A549 (cell line): ENCODE data around the gene KLHL6. TPM values are rescaled to one million over a fixed set of nuclear protein-coding genes. Genes with fewer than 3 reads are reported as not detected.
"Not testable (repeated sequence)": the region's sequence is repeated elsewhere in the genome, so short reads cannot be mapped to it uniquely, and the experiment has no call there.

ENCODE experiments used
- ATAC-seq, 2 experiments: fragments of 200-7000 bp in 1 of 2; fragments of >200 bp in 1 of 2; cut with Nextera tagmentation in 1 of 2; cut with Tn5 transposase in 1 of 2; 3 replicates each; pipeline versions ENCODE4 v1.8.0 to v1.9.1; 2018 to 2020; ENCODE audit warnings: mild to moderate bottlenecking in 1 of 2, moderate library complexity in 1 of 2
- CTCF ChIA-PET: fragments of 300-600 bp; sonication (Branson Sonifier 250); formaldehyde crosslinking; extraction: SDS; loops from one replicate; lab custom pipeline; 2021; ENCODE audit warnings: antibody characterized with exemption, inconsistent platforms; lab: Yijun Ruan, JAX
- POLR2A ChIA-PET: fragments of 350-600 bp; formaldehyde crosslinking; extraction: SDS; loops from one replicate; lab custom pipeline; 2021; ENCODE audit warnings: antibody characterized with exemption, inconsistent platforms; lab: Yijun Ruan, JAX
- DNase-seq, 2 experiments: peaks; one replicate each; pipeline versions ENCODE4 v3.0.0 to v3.0.0-alpha.2; 2011 to 2016; ENCODE audit warnings: low read depth in 1 of 2, low spot score in 1 of 2
- FAIRE-seq: peaks from 2 replicates; lab custom pipeline; 2011; peaks lifted over from hg19 to GRCh38; lab: Jason Lieb, UNC
- H3K27ac ChIP-seq, 2 experiments: fragments of >200 bp; sonication (Bioruptor Twin); formaldehyde crosslinking; 3 replicates each; pipeline ENCODE4 v1.5.1; 2016 to 2017
- H3K4me1 ChIP-seq: fragments of >200 bp; sonication (Bioruptor Twin); formaldehyde crosslinking; 3 replicates; pipeline ENCODE4 v1.6.1; 2016
- H3K4me2 ChIP-seq: fragments of >200 bp; sonication (Bioruptor Twin); formaldehyde crosslinking; 3 replicates; pipeline ENCODE4 v1.6.1; 2016
- H3K4me3 ChIP-seq: fragments of >200 bp; sonication (Bioruptor Twin); formaldehyde crosslinking; 3 replicates; pipeline ENCODE4 v1.5.1; 2016
- H3K9me3 ChIP-seq: fragments of >200 bp; sonication (Bioruptor Twin); formaldehyde crosslinking; 3 replicates; pipeline ENCODE4 v1.6.1; 2016
- BHLHE40 ChIP-seq: IDR thresholded peaks from 2 replicates; pipeline ENCODE4 v1.6.1; 2012; ENCODE audit warnings: low read depth, low read length, inconsistent platforms
- CBX2 ChIP-seq: fragments of 200-600 bp; sonication (generic); IDR thresholded peaks from 2 replicates; pipeline ENCODE4 v1.6.1; 2016; ENCODE audit warnings: low read depth, mild to moderate bottlenecking, borderline replicate concordance
- FOSB ChIP-seq: fragments of 250-450 bp; sonication (Bioruptor Pico); IDR thresholded peaks from 2 replicates; pipeline ENCODE4 v1.5.0; 2020; ENCODE audit warnings: mild to moderate bottlenecking, moderate library complexity
- FOXS1 ChIP-seq: fragments of 250-450 bp; sonication (Bioruptor Pico); IDR thresholded peaks from 2 replicates; pipeline ENCODE4 v1.5.0; 2020; ENCODE audit warnings: mild to moderate bottlenecking, moderate library complexity
- HEYL ChIP-seq: fragments of 250-450 bp; sonication (Bioruptor Pico); IDR thresholded peaks from 2 replicates; pipeline ENCODE4 v1.8.0; 2021; ENCODE audit warnings: mild to moderate bottlenecking, moderate library complexity
- HMGXB4 ChIP-seq: fragments of 250-450 bp; sonication (Bioruptor Pico); IDR thresholded peaks from 2 replicates; pipeline ENCODE4 v1.5.0; 2021; ENCODE audit warnings: mild to moderate bottlenecking, moderate library complexity, borderline replicate concordance
- KDM1A ChIP-seq: fragments of 200-600 bp; sonication (generic); IDR thresholded peaks from 2 replicates; pipeline ENCODE4 v1.6.1; 2016; ENCODE audit warnings: low read depth, mild to moderate bottlenecking
- KDM5A ChIP-seq: fragments of 200-600 bp; sonication (generic); IDR thresholded peaks from 2 replicates; pipeline ENCODE4 v1.6.1; 2016; ENCODE audit warnings: antibody characterized with exemption, mild to moderate bottlenecking
- MAFK ChIP-seq: fragments of 450-650 bp; IDR thresholded peaks from 2 replicates; pipeline ENCODE4 v1.6.1; 2014; ENCODE audit not compliant: partially characterized antibody
- MAX ChIP-seq: IDR thresholded peaks from 2 replicates; pipeline ENCODE4 v1.6.1; 2012
- NPAS2 ChIP-seq: fragments of 250-450 bp; sonication (Bioruptor Pico); IDR thresholded peaks from 2 replicates; pipeline ENCODE4 v1.8.0; 2022; ENCODE audit warnings: mild to moderate bottlenecking, moderate library complexity, borderline replicate concordance
- NR3C1 ChIP-seq: fragments of >200 bp; sonication (Bioruptor Twin); formaldehyde crosslinking; IDR thresholded peaks from 3 replicates; pipeline ENCODE4 v1.6.1; 2017
- RARB ChIP-seq: fragments of 250-450 bp; sonication (Bioruptor Pico); IDR thresholded peaks from 2 replicates; pipeline ENCODE4 v1.8.0; 2021; ENCODE audit warnings: mild to moderate bottlenecking, moderate library complexity
- REST ChIP-seq: fragments of 200-600 bp; sonication (generic); IDR thresholded peaks from 2 replicates; pipeline ENCODE4 v1.6.1; 2016; ENCODE audit warnings: antibody characterized with exemption, mild to moderate bottlenecking, moderate library complexity
- RNF2 ChIP-seq: fragments of 200-600 bp; sonication (generic); IDR thresholded peaks from 2 replicates; pipeline ENCODE4 v1.6.1; 2016; ENCODE audit warnings: low read depth, mild to moderate bottlenecking, antibody characterized with exemption, moderate library complexity, borderline replicate concordance
- ZC3H11A ChIP-seq: fragments of 450-650 bp; IDR thresholded peaks from 2 replicates; pipeline ENCODE4 v1.6.1; 2014; ENCODE audit warnings: antibody characterized with exemption, mild to moderate bottlenecking
- WGBS: methylation state at CpG from one replicate; pipeline ENCODE4 v1.1.6; 2017; ENCODE audit errors: missing lambda C conversion rate; 5-methylcytosine and 5-hydroxymethylcytosine counted together
- polyA plus RNA-seq, 4 experiments: library from polyadenylated mRNA; depleted of rRNA in 3 of 4; stranded (reverse); fragments of >200 nt; fragmentation: RNase III in 1 of 4; extraction: RNeasy Plus Mini Kit Qiagen cat#74134 plus additional on column Dnase treatment in 1 of 4; gene quantifications; 2 replicates in 3 of 4; 3 replicates in 1 of 4; pipeline ENCODE4 v1.2.3, GENCODE V29; 2011 to 2017

Gene KLHL6
- polyA plus RNA-seq, 2 of the 4 experiments (the other 2 are of a cell fraction) = not detected

- H3K9me3 ChIP-seq = no peaks in the 10 kb centered on the region
- H3K27ac ChIP-seq = no peak overlapping the region
- 83% methylated on average over 6 of the region's 6 CpGs for WGBS
- H3K4me1 ChIP-seq = no peaks in the 10 kb centered on the region
- H3K4me2 ChIP-seq = no peak overlapping the region
- ChIA-PET POLR2A (interaction anchor here (0.6 kb wide), 1 partner anchor 177 kb away, joined by 4 read pairs; no protein-coding TSS in a partner anchor), CTCF (no interaction called here)
- FAIRE-seq (no peak), DNase-seq (no peak), ATAC-seq (no peak)
- no peak overlapping the region for H3K4me3 ChIP-seq
- no peak for TF ChIP-seq NPAS2
- TF ChIP-seq KDM5A = no peak
- no peak for TF ChIP-seq NR3C1
- TF ChIP-seq RNF2 = no peak
- TF ChIP-seq FOXS1 (CRISPR knock-in tag) = no peak
- TF ChIP-seq HMGXB4 (CRISPR knock-in tag) = no peak
- TF ChIP-seq MAX = no peak
- TF ChIP-seq CBX2 = no peak
- no peak for TF ChIP-seq MAFK
- TF ChIP-seq HEYL (CRISPR knock-in tag) = no peak
- no peak for TF ChIP-seq BHLHE40
- no peak for TF ChIP-seq FOSB (CRISPR knock-in tag)
- TF ChIP-seq ZC3H11A = no peak
- TF ChIP-seq KDM1A = no peak
- TF ChIP-seq RARB (CRISPR knock-in tag) = no peak
- no peak for TF ChIP-seq REST
Measured at GRCh38 chr3:183524476-183524875, 31.0 kb downstream of the KLHL6 start.

GRCh38 chr3:183520741-183521556 is 34.6 kb downstream of the KLHL6 start:
- H3K27ac ChIP-seq, DNase-seq, ATAC-seq, H3K4me2 ChIP-seq, H3K4me3 ChIP-seq, H3K4me1 ChIP-seq, FAIRE-seq, H3K9me3 ChIP-seq, POLR2A ChIA-PET, CTCF ChIA-PET: not testable (repeated sequence)
- WGBS = 66% methylated on average over 18 of the region's 19 CpGs

- H3K4me3 ChIP-seq, ATAC-seq, H3K4me2 ChIP-seq, DNase-seq, H3K4me1 ChIP-seq, CTCF ChIA-PET, POLR2A ChIA-PET, H3K27ac ChIP-seq, FAIRE-seq, H3K9me3 ChIP-seq: not testable (repeated sequence)
- WGBS = 65% methylated on average over 8 of the region's 8 CpGs
Measured at GRCh38 chr3:183520295-183520694, 35.2 kb downstream of the KLHL6 start.
